22Rv1 (cell line): ENCODE measurements around the gene SH3RF3.
"Not testable (repeated sequence)": the region's sequence is repeated elsewhere in the genome, so short reads cannot be mapped to it uniquely, and the experiment has no call there.

ENCODE experiments used
- H3K27ac ChIP-seq: fragments of 450-650 bp; 2 replicates; pipeline ENCODE4 v1.5.1; 2017
- CTCF ChIP-seq: fragments of 450-650 bp; IDR thresholded peaks from 2 replicates; pipeline ENCODE4 v1.5.1; 2017; ENCODE audit warnings: mild to moderate bottlenecking
- ZFX ChIP-seq: fragments of 450-650 bp; IDR thresholded peaks from 2 replicates; pipeline ENCODE4 v1.6.1; 2017; ENCODE audit warnings: antibody characterized with exemption, borderline replicate concordance

The SH3RF3 gene

GRCh38 chr2:109159096-109159495 is 30.1 kb downstream of the SH3RF3 start:
- no peak overlapping the region for H3K27ac ChIP-seq
- TF ChIP-seq CTCF: no peak
- no peak for TF ChIP-seq ZFX

- H3K27ac ChIP-seq: no peak overlapping the region
- TF ChIP-seq CTCF: no peak
- no peak for TF ChIP-seq ZFX
Measured at GRCh38 chr2:109160714-109161440, 31.9 kb downstream of the SH3RF3 start.

- H3K27ac ChIP-seq: not testable (repeated sequence)
Measured at GRCh38 chr2:109162367-109162766, 33.4 kb downstream of the SH3RF3 start.

GRCh38 chr2:109162999-109163398 is 34.0 kb downstream of the SH3RF3 start:
- TF ChIP-seq ZFX: no peak
- TF ChIP-seq CTCF: no peak
- H3K27ac ChIP-seq: no peak overlapping the region

GRCh38 chr2:109164311-109164710 is 35.3 kb downstream of the SH3RF3 start:
- no peak overlapping the region for H3K27ac ChIP-seq
- TF ChIP-seq CTCF: no peak
- TF ChIP-seq ZFX: no peak

- TF ChIP-seq CTCF (no peak), ZFX (no peak)
- H3K27ac ChIP-seq: no peak overlapping the region
Measured at GRCh38 chr2:109164739-109165221, 35.8 kb downstream of the SH3RF3 start.

- no peak overlapping the region for H3K27ac ChIP-seq
- TF ChIP-seq ZFX: no peak
- no peak for TF ChIP-seq CTCF
Measured at GRCh38 chr2:109166811-109167210, 37.8 kb downstream of the SH3RF3 start.

- H3K27ac ChIP-seq: no peak overlapping the region
- TF ChIP-seq ZFX: no peak
- no peak for TF ChIP-seq CTCF
Measured at GRCh38 chr2:109168086-109168485, 39.1 kb downstream of the SH3RF3 start.
